Activated CD4-positive, CD25-positive, alpha-beta regulatory T cell treated with anti-CD3 and anti-CD28 coated beads, Interleukin-2, amount 50 U/mL, for 24 hours (primary cell): Measurements from ENCODE around the gene C1orf21.

Experiments used
- ATAC-seq, 2 donors: fragments of 150-1000 bp; cut with Tn5 transposase; one replicate each; pipeline ENCODE4 v1.10.0; 2021; ENCODE audit warnings: mild to moderate bottlenecking in 1 of 2, moderate library complexity in 1 of 2

C1orf21 gene

GRCh38 chr1:184635347-184635979 lies 248.6 kb downstream of the C1orf21 start:
- no peak for ATAC-seq

GRCh38 chr1:184635980-184636431 lies 249.2 kb downstream of the C1orf21 start:
- ATAC-seq = no peak

GRCh38 chr1:184637664-184638240 lies 250.9 kb downstream of the C1orf21 start:
- no peak for ATAC-seq

- ATAC-seq = no peak
These were observed 252.4 kb downstream of the C1orf21 start for GRCh38 chr1:184639205-184639604.

GRCh38 chr1:184640505-184640904 lies 253.7 kb downstream of the C1orf21 start:
- ATAC-seq = no peak

GRCh38 chr1:184641894-184642293 lies 255.1 kb downstream of the C1orf21 start:
- ATAC-seq = no peak

GRCh38 chr1:184643661-184644060 lies 256.8 kb downstream of the C1orf21 start:
- no peak for ATAC-seq

GRCh38 chr1:184644771-184645170 lies 257.9 kb downstream of the C1orf21 start:
- ATAC-seq = no peak

GRCh38 chr1:184646178-184646701 lies 259.4 kb downstream of the C1orf21 start:
- no peak for ATAC-seq

- no peak for ATAC-seq
These were observed 260.0 kb downstream of the C1orf21 start for GRCh38 chr1:184646824-184647223.

GRCh38 chr1:184647471-184647870 lies 260.6 kb downstream of the C1orf21 start:
- no peak for ATAC-seq

GRCh38 chr1:184648160-184648855 lies 261.5 kb downstream of the C1orf21 start:
- ATAC-seq = no peak

- ATAC-seq = no peak
These were observed 262.0 kb downstream of the C1orf21 start for GRCh38 chr1:184648856-184649201.

- ATAC-seq = no peak
These were observed 262.6 kb downstream of the C1orf21 start for GRCh38 chr1:184649451-184649888.

- no peak for ATAC-seq
These were observed 263.5 kb downstream of the C1orf21 start for GRCh38 chr1:184650177-184650866.

- no peak for ATAC-seq
These were observed 268.4 kb downstream of the C1orf21 start for GRCh38 chr1:184655185-184655584.

GRCh38 chr1:184656221-184656620 lies 269.4 kb downstream of the C1orf21 start:
- no peak for ATAC-seq

- ATAC-seq = no peak
These were observed 271.2 kb downstream of the C1orf21 start for GRCh38 chr1:184658055-184658454.

GRCh38 chr1:184660462-184661191 lies 273.8 kb downstream of the C1orf21 start:
- ATAC-seq = no peak

GRCh38 chr1:184661801-184662200 lies 275.0 kb downstream of the C1orf21 start:
- no peak for ATAC-seq

GRCh38 chr1:184664042-184664660 lies 277.3 kb downstream of the C1orf21 start:
- no peak for ATAC-seq

- no peak for ATAC-seq
These were observed 277.8 kb downstream of the C1orf21 start for GRCh38 chr1:184664661-184665060.
